ENCODE results near the gene BIN2. TPM values are rescaled to one million over a fixed set of nuclear protein-coding genes. Genes with fewer than 3 reads are reported as not detected.

Gene BIN2
- total and polyA plus RNA-seq, 2 of the 13 experiments (the other 11 are each of a cell fraction or from before 2014, with no cell fraction given): not detected

DNA sequence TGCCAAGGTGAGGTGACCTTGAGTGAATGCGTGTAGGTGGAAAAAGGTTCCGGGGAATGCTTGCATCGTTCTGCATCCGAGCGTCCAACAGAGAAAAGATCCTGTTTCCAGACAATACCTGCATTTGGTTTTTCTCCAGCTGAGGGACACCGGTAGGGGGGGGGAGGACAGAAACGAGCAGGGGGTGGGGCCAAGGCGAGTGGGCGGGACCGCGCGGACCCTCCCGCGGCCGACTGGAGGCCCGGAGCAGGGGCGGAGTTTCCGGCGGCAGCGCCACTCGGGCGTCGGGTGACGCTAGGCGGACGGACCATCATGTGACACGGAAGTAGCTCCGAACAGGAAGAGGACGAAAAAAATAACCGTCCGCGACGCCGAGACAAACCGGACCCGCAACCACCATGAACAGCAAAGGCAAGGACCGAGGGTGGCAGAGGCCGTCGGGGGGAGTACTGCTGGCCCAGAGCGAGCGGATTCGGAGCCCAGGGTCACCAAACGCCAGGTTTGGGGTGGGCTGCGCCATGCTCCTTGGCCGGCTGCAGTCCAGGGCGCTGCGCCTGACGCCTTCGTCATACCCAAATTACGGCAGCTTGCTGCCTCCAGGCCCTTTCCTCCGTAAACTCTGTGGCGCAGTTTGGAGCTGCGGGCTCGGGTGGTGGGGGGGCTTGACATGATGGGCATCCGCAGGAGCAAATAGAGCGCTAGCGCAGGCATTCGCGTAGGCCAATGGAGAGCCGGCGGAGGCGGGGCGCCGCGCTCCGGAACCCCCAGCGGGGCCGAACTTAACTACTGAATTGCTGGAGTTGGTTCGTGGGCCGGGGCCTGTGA, 85.3 kb downstream of the BIN2 start, which contains the start of gene DAZAP2 (continued):
- TF ChIP-seq, protein P1, sequence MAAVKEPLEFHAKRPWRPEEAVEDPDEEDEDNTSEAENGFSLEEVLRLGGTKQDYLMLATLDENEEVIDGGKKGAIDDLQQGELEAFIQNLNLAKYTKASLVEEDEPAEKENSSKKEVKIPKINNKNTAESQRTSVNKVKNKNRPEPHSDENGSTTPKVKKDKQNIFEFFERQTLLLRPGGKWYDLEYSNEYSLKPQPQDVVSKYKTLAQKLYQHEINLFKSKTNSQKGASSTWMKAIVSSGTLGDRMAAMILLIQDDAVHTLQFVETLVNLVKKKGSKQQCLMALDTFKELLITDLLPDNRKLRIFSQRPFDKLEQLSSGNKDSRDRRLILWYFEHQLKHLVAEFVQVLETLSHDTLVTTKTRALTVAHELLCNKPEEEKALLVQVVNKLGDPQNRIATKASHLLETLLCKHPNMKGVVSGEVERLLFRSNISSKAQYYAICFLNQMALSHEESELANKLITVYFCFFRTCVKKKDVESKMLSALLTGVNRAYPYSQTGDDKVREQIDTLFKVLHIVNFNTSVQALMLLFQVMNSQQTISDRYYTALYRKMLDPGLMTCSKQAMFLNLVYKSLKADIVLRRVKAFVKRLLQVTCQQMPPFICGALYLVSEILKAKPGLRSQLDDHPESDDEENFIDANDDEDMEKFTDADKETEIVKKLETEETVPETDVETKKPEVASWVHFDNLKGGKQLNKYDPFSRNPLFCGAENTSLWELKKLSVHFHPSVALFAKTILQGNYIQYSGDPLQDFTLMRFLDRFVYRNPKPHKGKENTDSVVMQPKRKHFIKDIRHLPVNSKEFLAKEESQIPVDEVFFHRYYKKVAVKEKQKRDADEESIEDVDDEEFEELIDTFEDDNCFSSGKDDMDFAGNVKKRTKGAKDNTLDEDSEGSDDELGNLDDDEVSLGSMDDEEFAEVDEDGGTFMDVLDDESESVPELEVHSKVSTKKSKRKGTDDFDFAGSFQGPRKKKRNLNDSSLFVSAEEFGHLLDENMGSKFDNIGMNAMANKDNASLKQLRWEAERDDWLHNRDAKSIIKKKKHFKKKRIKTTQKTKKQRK (IDR thresholded peaks at IDR 0.05; ENCODE audit: low read length): no peak
- 0 out of 2 replicates have a peak, but pooled peaks have one; percentile 29 for TF ChIP-seq KLF6 (CRISPR knock-in tag; IDR thresholded peaks at IDR 0.05)
- 0 out of 2 replicates have a peak, but pooled peaks have one; percentile 39 for TF ChIP-seq PITX1 (CRISPR knock-in tag; IDR thresholded peaks at IDR 0.05)
- 0 out of 2 replicates have a peak, but pooled peaks have one; percentile 40 for TF ChIP-seq ZIK1 (CRISPR knock-in tag; IDR thresholded peaks at IDR 0.05; ENCODE audit: borderline replicate concordance, low read depth)
- 0 out of 2 replicates have a peak, but pooled peaks have one; percentile 23 for TF ChIP-seq ZNF274 (CRISPR knock-in tag; IDR thresholded peaks at IDR 0.05)
- 0 out of 2 replicates have a peak, but pooled peaks have one; percentile 67 for TF ChIP-seq FLYWCH1 (CRISPR knock-in tag; IDR thresholded peaks at IDR 0.05)
- 0 out of 2 replicates have a peak, but pooled peaks have one; percentile 17 for TF ChIP-seq ZNF333 (CRISPR knock-in tag; IDR thresholded peaks at IDR 0.05; ENCODE audit: borderline replicate concordance)
- TF ChIP-seq ZNF225 (CRISPR knock-in tag; IDR thresholded peaks at IDR 0.05): no peak
- no peak for TF ChIP-seq ZNF589 (CRISPR knock-in tag; conservative IDR thresholded peaks at IDR 0.05)
- TF ChIP-seq, protein P2, sequence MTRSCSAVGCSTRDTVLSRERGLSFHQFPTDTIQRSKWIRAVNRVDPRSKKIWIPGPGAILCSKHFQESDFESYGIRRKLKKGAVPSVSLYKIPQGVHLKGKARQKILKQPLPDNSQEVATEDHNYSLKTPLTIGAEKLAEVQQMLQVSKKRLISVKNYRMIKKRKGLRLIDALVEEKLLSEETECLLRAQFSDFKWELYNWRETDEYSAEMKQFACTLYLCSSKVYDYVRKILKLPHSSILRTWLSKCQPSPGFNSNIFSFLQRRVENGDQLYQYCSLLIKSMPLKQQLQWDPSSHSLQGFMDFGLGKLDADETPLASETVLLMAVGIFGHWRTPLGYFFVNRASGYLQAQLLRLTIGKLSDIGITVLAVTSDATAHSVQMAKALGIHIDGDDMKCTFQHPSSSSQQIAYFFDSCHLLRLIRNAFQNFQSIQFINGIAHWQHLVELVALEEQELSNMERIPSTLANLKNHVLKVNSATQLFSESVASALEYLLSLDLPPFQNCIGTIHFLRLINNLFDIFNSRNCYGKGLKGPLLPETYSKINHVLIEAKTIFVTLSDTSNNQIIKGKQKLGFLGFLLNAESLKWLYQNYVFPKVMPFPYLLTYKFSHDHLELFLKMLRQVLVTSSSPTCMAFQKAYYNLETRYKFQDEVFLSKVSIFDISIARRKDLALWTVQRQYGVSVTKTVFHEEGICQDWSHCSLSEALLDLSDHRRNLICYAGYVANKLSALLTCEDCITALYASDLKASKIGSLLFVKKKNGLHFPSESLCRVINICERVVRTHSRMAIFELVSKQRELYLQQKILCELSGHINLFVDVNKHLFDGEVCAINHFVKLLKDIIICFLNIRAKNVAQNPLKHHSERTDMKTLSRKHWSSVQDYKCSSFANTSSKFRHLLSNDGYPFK (CRISPR knock-in tag; IDR thresholded peaks at IDR 0.05; ENCODE audit: borderline replicate concordance): 0 out of 2 replicates have a peak, but pooled peaks have one; percentile 65
- TF ChIP-seq MIXL1 (CRISPR knock-in tag; IDR thresholded peaks at IDR 0.05): no peak
- TF ChIP-seq ZNF891 (CRISPR knock-in tag; IDR thresholded peaks at IDR 0.05): no peak
- TF ChIP-seq ZNF674 (CRISPR knock-in tag; IDR thresholded peaks at IDR 0.05; ENCODE audit: low read depth): no peak
- TF ChIP-seq SMYD3 (CRISPR knock-in tag; IDR thresholded peaks at IDR 0.05): no peak; the same call in 1 of the 2 replicates
- TF ChIP-seq IRF2 (CRISPR knock-in tag; IDR thresholded peaks at IDR 0.05): peak; percentile 25; the same call in 1 of the 2 replicates
- TF ChIP-seq FOXJ3 (CRISPR knock-in tag; IDR thresholded peaks at IDR 0.05; ENCODE audit: borderline replicate concordance): peak; percentile 56; the same call in 1 of the 2 replicates
- TF ChIP-seq HOXD1 (CRISPR knock-in tag; IDR thresholded peaks at IDR 0.05): no peak; the same call in 1 of the 2 replicates
- TF ChIP-seq, protein P3, sequence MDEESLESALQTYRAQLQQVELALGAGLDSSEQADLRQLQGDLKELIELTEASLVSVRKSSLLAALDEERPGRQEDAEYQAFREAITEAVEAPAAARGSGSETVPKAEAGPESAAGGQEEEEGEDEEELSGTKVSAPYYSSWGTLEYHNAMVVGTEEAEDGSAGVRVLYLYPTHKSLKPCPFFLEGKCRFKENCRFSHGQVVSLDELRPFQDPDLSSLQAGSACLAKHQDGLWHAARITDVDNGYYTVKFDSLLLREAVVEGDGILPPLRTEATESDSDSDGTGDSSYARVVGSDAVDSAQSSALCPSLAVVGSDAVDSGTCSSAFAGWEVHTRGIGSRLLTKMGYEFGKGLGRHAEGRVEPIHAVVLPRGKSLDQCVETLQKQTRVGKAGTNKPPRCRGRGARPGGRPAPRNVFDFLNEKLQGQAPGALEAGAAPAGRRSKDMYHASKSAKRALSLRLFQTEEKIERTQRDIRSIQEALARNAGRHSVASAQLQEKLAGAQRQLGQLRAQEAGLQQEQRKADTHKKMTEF (CRISPR knock-in tag; IDR thresholded peaks at IDR 0.05): peak; percentile 79
- TF ChIP-seq, protein P4, sequence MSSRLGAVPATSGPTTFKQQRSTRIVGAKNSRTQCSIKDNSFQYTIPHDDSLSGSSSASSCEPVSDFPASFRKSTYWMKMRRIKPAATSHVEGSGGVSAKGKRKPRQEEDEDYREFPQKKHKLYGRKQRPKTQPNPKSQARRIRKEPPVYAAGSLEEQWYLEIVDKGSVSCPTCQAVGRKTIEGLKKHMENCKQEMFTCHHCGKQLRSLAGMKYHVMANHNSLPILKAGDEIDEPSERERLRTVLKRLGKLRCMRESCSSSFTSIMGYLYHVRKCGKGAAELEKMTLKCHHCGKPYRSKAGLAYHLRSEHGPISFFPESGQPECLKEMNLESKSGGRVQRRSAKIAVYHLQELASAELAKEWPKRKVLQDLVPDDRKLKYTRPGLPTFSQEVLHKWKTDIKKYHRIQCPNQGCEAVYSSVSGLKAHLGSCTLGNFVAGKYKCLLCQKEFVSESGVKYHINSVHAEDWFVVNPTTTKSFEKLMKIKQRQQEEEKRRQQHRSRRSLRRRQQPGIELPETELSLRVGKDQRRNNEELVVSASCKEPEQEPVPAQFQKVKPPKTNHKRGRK (CRISPR knock-in tag; IDR thresholded peaks at IDR 0.05): no peak

Data from HepG2 (cell line).